HepG2 (cell line): ENCODE data around the gene ADGRG6. TPM values are rescaled to one million over a fixed set of nuclear protein-coding genes. Genes with fewer than 3 reads are reported as not detected.

Experiments used
- AHDC1 ChIP-seq: sonication (generic); formaldehyde crosslinking; IDR thresholded peaks from 2 replicates; pipeline ENCODE4 v1.5.1; 2020; ENCODE audit warnings: mild to moderate bottlenecking, missing genetic modification reagents, borderline replicate concordance
- ARID2 ChIP-seq: sonication (generic); formaldehyde crosslinking; IDR thresholded peaks from 2 replicates; pipeline ENCODE4 v1.8.1; 2022; ENCODE audit warnings: mild to moderate bottlenecking, missing genetic modification reagents, borderline replicate concordance
- GATA4 ChIP-seq: sonication (generic); IDR thresholded peaks from 2 replicates; pipeline ENCODE4 v1.6.1; 2016; ENCODE audit warnings: antibody characterized with exemption, low read depth, borderline replicate concordance
- HMG20B ChIP-seq: conservative IDR thresholded peaks from 2 replicates; pipeline ENCODE4 v1.6.1; 2016; ENCODE audit warnings: missing genetic modification reagents, missing compliant biosample characterization
- KAT8 ChIP-seq: IDR thresholded peaks from 2 replicates; pipeline ENCODE4 v1.6.1; 2016; ENCODE audit warnings: missing genetic modification reagents, missing compliant biosample characterization
- KMT2B ChIP-seq: IDR thresholded peaks from 2 replicates; pipeline ENCODE4 v1.6.1; 2016; ENCODE audit warnings: missing genetic modification reagents, missing compliant biosample characterization
- REPIN1 ChIP-seq: sonication (generic); formaldehyde crosslinking; IDR thresholded peaks from 2 replicates; pipeline ENCODE4 v1.8.0; 2022; ENCODE audit warnings: missing genetic modification reagents, low read depth, mild to moderate bottlenecking, borderline replicate concordance
- SKI ChIP-seq: fragments of 450-650 bp; IDR thresholded peaks from one replicate; pipeline ENCODE4 v1.6.1; 2018; ENCODE audit warnings: mild to moderate bottlenecking; ENCODE audit not compliant: partially characterized antibody
- SMARCE1 ChIP-seq: fragments of 450-650 bp; IDR thresholded peaks from 2 replicates; pipeline ENCODE4 v1.6.1; 2017; ENCODE audit warnings: borderline replicate concordance
- SOX13 ChIP-seq, 3 experiments: fragments of 450-650 bp in 1 of 3; sonication (generic) in 1 of 3; formaldehyde crosslinking in 1 of 3; IDR thresholded peaks in 2 of 3; conservative IDR thresholded peaks in 1 of 3; 2 replicates each; pipeline versions ENCODE4 v1.5.0 to v1.6.1; 2016 to 2020; ENCODE audit warnings: antibody characterized with exemption in 1 of 3, mild to moderate bottlenecking in 1 of 3, missing compliant biosample characterization in 1 of 3, missing genetic modification reagents in 1 of 3, moderate library complexity in 1 of 3
- THAP8 ChIP-seq: sonication (generic); formaldehyde crosslinking; IDR thresholded peaks from 2 replicates; pipeline ENCODE4 v1.5.1; 2020; ENCODE audit warnings: missing genetic modification reagents, mild to moderate bottlenecking, borderline replicate concordance
- THRA ChIP-seq: sonication (generic); formaldehyde crosslinking; IDR thresholded peaks from 2 replicates; pipeline ENCODE4 v1.4.0; 2020; ENCODE audit warnings: missing genetic modification reagents, borderline replicate concordance
- ZNF30 ChIP-seq: sonication (generic); formaldehyde crosslinking; IDR thresholded peaks from 2 replicates; pipeline ENCODE4 v1.5.0; 2020; ENCODE audit warnings: mild to moderate bottlenecking, missing genetic modification reagents
- ZNF556 ChIP-seq: sonication (generic); formaldehyde crosslinking; IDR thresholded peaks from 2 replicates; pipeline ENCODE4 v1.4.0; 2020; ENCODE audit warnings: mild to moderate bottlenecking, missing genetic modification reagents, borderline replicate concordance
- ZNF580 ChIP-seq: IDR thresholded peaks from 2 replicates; pipeline ENCODE4 v1.6.1; 2016; ENCODE audit warnings: low read depth, borderline replicate concordance
- ZNF652 ChIP-seq: IDR thresholded peaks from 2 replicates; pipeline ENCODE4 v1.6.1; 2016; ENCODE audit warnings: low read depth, borderline replicate concordance
- ZNF775 ChIP-seq: sonication (generic); formaldehyde crosslinking; IDR thresholded peaks from 2 replicates; pipeline ENCODE4 v1.4.0; 2020; ENCODE audit warnings: missing genetic modification reagents, mild to moderate bottlenecking, moderate library complexity, borderline replicate concordance
- ZNF784 ChIP-seq: sonication (generic); formaldehyde crosslinking; IDR thresholded peaks from 2 replicates; pipeline ENCODE4 v1.5.1; 2020; ENCODE audit warnings: missing genetic modification reagents, mild to moderate bottlenecking, borderline replicate concordance
- ZSCAN31 ChIP-seq: sonication (generic); formaldehyde crosslinking; IDR thresholded peaks from 2 replicates; pipeline ENCODE4 v1.5.0; 2020; ENCODE audit warnings: low read depth, mild to moderate bottlenecking, missing genetic modification reagents
- polyA plus RNA-seq, 8 experiments: library from polyadenylated mRNA; depleted of rRNA in 3 of 8; stranded (reverse) in 7 of 8; unstranded in 1 of 8; fragments of >200 nt; fragmentation: Illumina TruSeq in 4 of 8; extraction: Trizol in 4 of 8; gene quantifications; 2 replicates each; pipeline versions ENCODE4 v1.2.1 to v1.2.3, GENCODE V29; 2011 to 2016; ENCODE audit warnings: low read depth in 4 of 8, missing spikeins in 1 of 8, mixed read lengths in 1 of 8; ENCODE audit not compliant: insufficient read depth in 1 of 8
- total RNA-seq, 5 experiments: library from RNA; depleted of rRNA; stranded (reverse); fragments of >200 nt; fragmentation: Illumina TruSeq; extraction: Trizol; gene quantifications; 2 replicates each; pipeline ENCODE4 v1.2.3, GENCODE V29; 2016; ENCODE audit warnings: low read depth in 1 of 5

Gene ADGRG6
- total and polyA plus RNA-seq, 2 of the 13 experiments (the other 11 are each of a cell fraction or from before 2014, with no cell fraction given), result 129 to 249 TPM

GRCh38 chr6:142307963-142308748, 6.3 kb downstream of the ADGRG6 start (continued):
- no peak for TF ChIP-seq ZNF556 (CRISPR knock-in tag)
- TF ChIP-seq ZNF30 (CRISPR knock-in tag), result no peak
- TF ChIP-seq ZSCAN31 (CRISPR knock-in tag), result peak; percentile 74; the same call in 1 of the 2 replicates
- peak; percentile 12; the same call in 1 of the 2 replicates for TF ChIP-seq THRA (CRISPR knock-in tag)
- no peak for TF ChIP-seq ZNF580 (CRISPR knock-in tag)
- TF ChIP-seq THAP8, result no peak
- peak; percentile 99 for TF ChIP-seq HMG20B (CRISPR knock-in tag)
- peak; percentile 88 for TF ChIP-seq GATA4
- peak; percentile 69; the same call in 1 of the 2 replicates for TF ChIP-seq ZNF652 (CRISPR knock-in tag)
- no peak for TF ChIP-seq ZNF784 (CRISPR knock-in tag)
- TF ChIP-seq ZNF775 (CRISPR knock-in tag), result no peak
- TF ChIP-seq SMARCE1, result peak; percentile 80; the same call in 1 of the 2 replicates
- TF ChIP-seq SKI, result peak; percentile 49
- TF ChIP-seq KMT2B (CRISPR knock-in tag), result 0 out of 2 replicates have a peak, but pooled peaks have one; percentile 40
- TF ChIP-seq SOX13 (IDR thresholded peaks at IDR 0.05), result peak; percentile 73; the same call in 1 of the 2 replicates
- TF ChIP-seq SOX13 (CRISPR knock-in tag; conservative IDR thresholded peaks at IDR 0.05 in 1 of 2, IDR thresholded peaks at IDR 0.05 in 1 of 2), result peak in 1 of 2 experiments; percentile 96; a peak in 2 of 4 replicates
- peak; percentile 84; the same call in 1 of the 2 replicates for TF ChIP-seq AHDC1
- no peak for TF ChIP-seq ARID2
- TF ChIP-seq REPIN1, result peak; percentile 42; the same call in 1 of the 2 replicates
- TF ChIP-seq KAT8 (CRISPR knock-in tag), result peak; percentile 80
